ENCODE results near the gene DIS3L2.

DNA sequence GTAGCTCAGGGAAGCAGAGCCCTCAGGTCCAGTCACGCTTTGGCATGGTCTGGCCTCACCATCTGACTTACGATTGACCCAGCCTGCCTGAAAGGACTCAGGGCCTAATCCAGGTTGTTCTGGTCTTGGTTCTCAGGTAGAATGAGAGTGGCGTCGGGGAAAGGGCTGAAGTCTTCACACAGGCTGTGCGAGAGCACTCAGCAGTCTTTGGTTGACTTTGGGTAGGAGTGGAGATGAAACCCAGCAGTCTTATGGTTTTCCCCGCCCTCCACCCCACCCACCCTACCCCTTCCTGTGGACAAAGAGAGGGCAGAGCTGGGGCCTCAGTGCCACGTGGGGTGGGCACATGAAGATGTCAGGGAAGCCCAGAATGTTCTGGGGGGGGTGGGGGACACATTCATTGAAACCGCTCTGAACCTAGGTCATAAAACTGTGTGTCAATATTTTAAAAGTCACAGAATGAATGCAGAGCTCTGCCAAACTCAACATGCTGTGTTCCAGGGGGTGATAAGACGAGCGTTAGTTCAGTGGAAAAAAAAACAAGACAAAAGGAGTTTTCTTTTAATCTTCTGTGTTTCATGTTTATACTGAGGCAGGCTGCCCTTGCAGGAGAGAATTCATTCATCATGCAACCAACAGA is 358.4 kb downstream of the DIS3L2 start:
- no peak for TF ChIP-seq EZH2phosphoT487 (IDR thresholded peaks at IDR 0.05; ENCODE audit: insufficient read depth, low read depth)
- no peak for TF ChIP-seq EZH2 (IDR thresholded peaks at IDR 0.05; ENCODE audit: insufficient read depth, poor library complexity, severe bottlenecking)
